ENCODE data around the gene TTC12.
A peak's percentile ranks its signal among the peaks of the same experiment; 100 is the strongest.

TTC12 gene

DNA sequence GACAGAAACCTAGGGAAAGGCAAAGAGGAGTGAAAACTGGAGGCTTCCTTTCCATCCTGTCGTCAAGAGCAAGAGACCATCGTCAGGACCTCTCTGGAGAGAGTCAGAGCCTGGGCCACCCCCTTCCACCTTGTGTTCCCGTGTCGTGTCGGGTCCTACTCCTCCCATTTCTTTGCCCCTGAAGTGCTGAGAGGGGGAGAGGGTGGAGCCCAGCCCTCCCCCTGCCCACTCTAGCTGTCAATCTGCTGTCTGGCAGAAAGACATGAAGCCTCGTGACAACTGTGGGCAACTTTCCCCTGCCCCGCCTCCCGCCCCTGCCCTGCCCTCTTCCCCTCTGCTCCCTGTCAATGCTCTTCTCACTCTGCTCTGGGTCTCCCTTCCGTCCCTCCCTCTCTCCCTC lies 93.8 kb downstream of the TTC12 start:
- no peak for DNase-seq

DNA sequence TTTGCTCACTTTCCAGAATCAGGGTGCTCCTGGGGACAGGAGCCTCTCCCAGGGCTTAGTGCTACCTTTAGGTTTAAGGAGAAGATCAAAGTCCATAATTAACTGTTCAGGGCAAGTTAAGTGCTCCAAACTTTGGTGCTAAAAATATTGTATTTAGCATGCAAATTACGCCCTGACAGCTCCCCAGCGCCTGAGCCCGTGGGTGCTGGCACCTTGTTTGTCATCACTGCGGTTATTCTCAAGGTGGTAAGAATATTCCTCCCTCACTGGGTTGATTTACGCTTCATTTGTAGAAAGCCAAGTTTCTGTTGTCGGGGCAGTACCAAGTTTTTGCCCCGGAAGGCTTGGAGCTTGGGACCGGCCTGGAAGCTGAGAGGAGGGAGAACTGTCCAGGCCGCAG lies 94.5 kb downstream of the TTC12 start:
- DNase-seq = no peak

DNA sequence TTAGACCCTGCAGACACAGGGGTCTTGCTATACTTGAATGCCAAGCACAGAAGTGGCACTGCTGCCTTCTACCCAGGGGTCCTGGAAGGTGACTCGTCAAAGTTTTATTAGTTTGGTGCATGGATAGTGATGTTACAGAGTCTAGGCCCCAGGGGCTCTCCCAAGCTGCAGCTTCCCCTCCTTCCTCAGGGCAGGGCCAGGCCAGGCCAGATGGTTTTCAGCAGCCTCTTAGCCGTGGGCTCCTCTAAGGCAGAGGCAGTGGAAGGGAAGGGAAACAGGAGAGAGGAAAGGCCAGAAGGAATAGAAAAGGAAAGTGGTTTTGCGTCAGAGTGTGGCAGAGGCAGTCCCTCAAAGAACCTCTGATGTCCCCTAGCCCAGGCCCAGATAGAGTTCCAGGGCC lies 95.1 kb downstream of the TTC12 start:
- DNase-seq = no peak

DNA sequence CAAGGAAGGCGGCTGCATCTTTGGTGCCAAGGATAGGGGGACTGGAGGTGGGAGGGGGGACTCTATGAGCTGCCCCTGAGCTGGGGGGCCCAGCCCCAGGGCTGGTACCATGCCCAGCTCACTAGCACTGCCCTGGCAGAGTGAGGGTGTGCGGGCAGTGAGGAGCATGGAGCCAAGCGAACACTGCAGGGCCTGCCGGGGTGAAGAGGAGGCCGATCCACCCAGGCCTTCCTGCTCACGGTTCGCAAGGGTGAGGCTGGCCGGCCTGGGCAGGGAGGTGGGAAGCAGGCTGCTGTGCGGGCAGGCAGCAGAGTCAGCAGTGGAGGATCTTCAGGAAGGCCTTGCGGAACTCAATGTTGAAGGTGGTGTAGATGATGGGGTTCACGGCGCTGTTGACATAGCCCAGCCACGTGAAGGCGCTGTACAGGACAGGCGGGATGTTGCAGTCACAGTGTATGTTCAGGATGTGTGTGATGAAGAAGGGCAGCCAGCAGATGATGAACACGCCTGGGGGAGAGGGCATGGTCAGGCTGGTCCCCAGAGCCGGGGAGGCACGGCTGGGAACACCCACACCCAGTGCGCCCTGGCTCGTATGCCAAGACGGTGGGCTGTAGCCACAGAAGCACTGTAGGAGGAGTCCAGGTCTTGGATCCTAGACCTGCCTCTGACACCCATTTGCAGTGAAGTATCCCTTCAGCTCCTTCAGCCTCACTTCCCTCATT lies 96.2 kb downstream of the TTC12 start:
- DNase-seq = no peak

DNA sequence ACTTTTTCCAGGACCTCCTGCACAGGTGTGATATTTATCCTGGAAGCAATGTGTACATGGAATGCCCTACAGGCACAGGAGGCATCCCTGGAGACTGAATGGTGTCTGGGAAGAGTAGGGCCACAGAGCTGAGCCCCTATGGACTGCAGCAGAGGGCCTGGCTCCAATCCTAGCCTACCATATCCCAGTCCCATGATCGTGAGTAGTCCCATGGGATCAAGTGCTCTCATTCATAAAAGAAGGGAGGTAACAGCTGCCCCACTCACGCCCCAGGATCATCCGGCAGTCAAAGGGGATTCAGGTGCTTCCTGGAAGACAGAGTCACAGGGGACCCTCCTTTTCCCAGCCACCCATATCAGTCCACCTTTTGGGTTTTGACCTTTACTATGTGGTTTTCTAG lies 97.2 kb downstream of the TTC12 start:
- peak; percentile 53 for DNase-seq

DNA sequence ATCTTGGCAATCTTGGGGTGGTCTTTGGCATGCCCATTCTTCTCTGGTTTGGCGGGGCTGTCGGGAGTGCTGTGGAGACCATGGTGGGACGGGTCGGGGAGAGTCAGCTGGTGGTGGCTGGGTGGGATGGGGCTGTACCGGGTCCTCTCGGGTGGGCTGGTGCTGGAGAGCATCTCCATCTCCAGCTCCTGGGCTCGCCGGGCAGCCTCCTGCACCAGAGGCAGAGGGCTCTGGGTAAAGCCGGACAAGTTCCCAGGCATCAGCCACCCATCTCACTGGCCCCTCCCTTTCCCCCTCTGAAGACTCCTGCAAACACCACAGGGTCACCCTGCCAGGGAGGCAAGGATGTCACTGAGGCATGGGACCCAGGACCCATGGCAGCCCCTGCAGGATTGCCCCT lies 98.3 kb downstream of the TTC12 start:
- no peak for DNase-seq

DNA sequence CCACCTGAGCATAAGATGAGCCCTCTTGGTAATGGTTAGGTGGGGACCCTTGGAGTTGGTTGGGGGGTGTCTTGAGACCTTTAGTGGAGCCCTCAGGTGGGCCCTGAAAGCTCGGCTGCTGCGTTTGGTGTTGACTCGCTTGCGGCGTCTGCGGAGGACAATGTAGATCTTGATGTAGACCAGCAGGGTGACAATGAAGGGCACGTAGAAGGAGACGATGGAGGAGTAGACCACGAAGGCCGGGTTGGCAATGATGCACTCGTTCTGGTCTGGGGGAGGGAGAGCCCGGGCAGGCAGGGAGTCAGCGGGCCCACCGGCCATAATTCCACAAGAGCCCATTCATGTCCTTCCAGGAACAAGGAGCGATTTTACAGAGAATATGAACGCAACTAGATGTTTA lies 101.0 kb downstream of the TTC12 start:
- no peak for DNase-seq
